Limb (tissue), 2 donors: ENCODE data around the gene PUS1.

Source experiments
- DNase-seq, 2 donors: peaks; one replicate each; pipeline ENCODE4 v3.0.0-alpha.2; 2016; ENCODE audit errors: extremely low spot score in 2 of 2

The PUS1 gene

DNA sequence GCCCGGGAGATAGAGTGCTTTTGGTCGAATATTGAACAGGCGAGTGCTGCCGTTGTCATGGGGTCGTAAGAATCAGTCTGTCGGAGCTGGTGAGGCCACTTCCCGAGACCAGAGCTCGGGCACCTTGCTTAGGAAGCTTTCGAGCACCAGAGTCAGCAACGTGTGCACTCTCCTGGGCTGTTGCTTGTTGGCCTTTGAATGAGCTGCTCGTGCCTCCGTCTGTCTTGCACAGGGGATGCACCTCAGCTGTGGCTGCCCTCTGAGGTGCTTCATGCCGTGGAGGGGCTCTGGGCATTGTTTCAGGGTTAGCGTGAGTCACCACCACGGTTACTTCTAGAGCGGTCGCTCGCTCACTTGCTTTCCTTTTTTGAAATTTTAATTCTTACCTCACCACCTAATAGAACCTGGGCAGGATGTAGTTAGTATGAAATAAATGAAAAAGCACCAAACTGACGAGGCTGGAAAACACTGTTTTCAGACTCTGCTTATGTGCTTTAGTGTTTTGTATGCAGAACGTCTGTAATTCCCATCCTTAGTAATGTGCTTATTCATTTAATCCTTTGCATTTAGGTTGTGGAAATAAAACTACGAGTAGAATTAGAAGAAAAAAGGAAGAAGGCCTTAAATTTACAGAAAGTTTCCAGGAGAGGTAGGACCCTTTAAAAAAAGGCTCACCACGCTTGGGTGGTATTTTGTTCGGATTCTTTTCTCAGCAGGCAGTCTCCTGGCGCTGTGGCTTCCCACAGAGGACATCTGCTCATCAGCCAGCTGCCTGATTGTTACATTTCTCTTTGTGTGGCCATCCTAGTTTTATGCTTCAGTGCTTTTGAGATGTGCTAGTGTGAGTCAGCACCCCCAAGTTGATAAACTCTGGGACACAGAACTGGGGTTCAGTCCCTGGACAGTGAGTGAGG lies 61.2 kb downstream of the PUS1 start:
- no peak for DNase-seq

DNA sequence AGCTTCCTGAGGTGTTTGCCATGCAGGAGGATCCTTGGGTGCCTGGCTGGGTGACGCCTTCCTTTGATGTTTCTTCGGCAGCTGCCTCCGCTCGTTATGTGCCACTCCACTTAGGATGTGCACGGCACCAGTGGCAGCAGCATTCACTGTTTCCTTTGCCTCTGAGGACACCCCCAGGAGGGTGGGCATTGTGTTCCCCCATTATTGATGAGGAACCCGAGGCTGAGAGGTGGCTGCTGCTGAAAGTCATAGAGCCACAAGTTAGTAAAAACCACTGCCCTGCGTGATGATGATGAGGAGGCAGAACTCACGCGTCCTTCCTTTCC lies 61.9 kb downstream of the PUS1 start:
- DNase-seq = no peak

DNA sequence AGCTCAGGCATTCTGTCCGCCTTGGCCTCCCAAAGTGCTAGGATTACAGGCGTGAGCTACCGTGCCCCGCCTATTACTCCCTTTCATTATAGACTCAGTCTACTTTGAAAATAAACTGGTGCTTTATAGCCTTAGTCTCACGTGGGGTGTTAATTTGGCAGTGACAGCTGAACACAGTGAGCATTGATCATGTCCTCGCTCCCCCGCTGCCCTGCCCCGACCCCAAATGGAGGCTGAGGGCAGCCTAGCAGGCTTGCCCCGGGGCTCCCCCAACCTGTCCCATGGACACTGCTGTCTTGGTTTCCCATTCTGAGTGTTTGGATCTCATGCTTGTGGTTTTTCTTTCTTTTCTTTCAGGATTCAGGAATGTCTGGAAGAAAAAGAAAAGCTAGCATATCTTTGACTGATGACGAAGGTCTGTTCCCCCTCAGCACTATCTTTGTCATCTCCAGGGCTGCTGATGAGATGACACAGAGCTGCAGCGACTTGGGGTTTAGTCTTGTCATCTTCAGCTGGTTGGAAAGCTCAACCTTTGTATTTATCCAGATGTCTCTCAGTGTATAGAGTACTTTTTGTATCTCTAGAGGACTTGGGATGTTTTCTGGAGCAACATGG lies 62.8 kb downstream of the PUS1 start:
- no peak for DNase-seq

DNA sequence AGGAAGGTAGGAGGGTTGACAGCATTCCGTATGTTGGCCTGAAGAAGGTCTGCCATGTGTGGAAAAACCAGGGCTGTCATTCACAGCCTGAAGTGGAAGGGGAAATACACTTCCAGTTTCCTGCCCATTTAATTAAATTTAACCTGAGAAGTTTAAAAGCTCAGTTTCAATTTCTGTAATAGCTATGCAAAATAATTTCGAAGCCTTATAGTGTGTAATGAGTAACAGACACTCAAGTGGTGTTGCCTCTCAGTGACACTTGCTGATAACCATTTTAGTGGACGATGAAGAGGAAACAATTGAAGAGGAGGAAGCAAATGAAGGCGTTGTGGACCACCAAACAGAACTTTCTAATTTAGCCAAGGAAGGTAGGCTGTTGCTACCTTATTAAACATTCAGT lies 65.5 kb downstream of the PUS1 start:
- no peak for DNase-seq
